ENCODE measurements around the gene AMY1C.
"Not testable (repeated sequence)": the region's sequence is repeated elsewhere in the genome, so short reads cannot be mapped to it uniquely, and the experiment has no call there.

DNA sequence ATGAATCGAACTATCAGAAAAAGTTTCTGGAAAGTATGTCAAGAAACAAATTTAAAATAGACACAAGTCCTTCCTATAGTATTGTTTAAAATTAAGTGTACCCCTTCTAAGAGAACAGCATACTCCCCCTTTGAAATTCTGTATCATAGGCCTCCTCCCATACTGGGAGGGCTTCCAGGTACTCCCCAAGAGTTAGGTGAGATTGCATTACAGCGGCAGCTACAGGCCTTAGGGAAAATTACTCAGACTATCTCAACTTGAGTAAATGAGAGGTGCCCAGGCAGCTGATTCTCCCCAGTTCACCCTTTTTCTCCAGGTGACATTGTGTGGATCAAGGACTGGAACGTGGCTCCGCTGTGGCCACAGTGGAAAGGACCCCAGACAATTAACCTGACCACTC is 48.4 kb upstream of the AMY1C start:
- not testable (repeated sequence) for TF ChIP-seq EZH2phosphoT487 (IDR thresholded peaks at IDR 0.05; ENCODE audit: borderline replicate concordance)
- TF ChIP-seq, protein P1, sequence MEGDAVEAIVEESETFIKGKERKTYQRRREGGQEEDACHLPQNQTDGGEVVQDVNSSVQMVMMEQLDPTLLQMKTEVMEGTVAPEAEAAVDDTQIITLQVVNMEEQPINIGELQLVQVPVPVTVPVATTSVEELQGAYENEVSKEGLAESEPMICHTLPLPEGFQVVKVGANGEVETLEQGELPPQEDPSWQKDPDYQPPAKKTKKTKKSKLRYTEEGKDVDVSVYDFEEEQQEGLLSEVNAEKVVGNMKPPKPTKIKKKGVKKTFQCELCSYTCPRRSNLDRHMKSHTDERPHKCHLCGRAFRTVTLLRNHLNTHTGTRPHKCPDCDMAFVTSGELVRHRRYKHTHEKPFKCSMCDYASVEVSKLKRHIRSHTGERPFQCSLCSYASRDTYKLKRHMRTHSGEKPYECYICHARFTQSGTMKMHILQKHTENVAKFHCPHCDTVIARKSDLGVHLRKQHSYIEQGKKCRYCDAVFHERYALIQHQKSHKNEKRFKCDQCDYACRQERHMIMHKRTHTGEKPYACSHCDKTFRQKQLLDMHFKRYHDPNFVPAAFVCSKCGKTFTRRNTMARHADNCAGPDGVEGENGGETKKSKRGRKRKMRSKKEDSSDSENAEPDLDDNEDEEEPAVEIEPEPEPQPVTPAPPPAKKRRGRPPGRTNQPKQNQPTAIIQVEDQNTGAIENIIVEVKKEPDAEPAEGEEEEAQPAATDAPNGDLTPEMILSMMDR (conservative IDR thresholded peaks at IDR 0.05; ENCODE audit: low read length), result not testable (repeated sequence)
